ENCODE results near the gene STXBP3. TPM values are rescaled to one million over a fixed set of nuclear protein-coding genes. Genes with fewer than 3 reads are reported as not detected.
"Not testable (repeated sequence)": the region's sequence is repeated elsewhere in the genome, so short reads cannot be mapped to it uniquely, and the experiment has no call there.

STXBP3 gene
- total and polyA plus RNA-seq, 2 donors (not counting 3 experiments of a cell fraction or from before 2014, with no cell fraction given): 9.4 to 44.1 TPM

DNA sequence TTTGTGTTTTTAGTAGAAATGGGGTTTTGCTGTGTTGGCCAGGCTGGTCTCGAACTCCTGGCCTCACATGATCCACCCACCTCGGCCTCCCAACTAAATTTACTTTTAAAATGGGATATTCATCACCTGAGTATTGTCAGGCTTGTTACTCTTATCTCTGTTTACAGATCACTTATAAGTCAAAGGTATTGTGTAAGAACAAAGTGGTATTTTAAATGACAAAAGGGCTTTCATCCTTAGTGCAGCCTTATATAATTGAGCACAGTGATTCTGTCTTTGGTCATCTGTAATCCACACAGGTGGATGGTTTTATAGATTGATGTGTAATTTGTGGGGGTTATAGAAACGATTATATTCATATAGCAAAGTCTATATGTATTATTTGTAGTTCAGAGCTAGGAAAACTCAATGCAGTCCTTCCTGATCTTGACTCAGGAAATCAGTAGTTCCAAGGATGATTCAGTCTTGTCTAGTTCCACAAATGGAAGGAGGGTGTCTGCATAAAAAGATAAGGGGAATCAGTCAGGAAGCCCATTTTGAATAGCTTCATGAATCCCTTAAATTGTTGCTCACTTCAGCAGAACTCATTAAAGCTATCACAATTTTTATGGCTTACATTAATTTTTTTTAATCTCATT, 34.6 kb downstream of the STXBP3 start:
- ChIA-PET POLR2A (no interaction called here), CTCF (interaction anchor here (1.0 to 2.0 kb wide), 3 partner anchors 36 to 117 kb away, joined by 3 to 8 read pairs (median 4); no protein-coding TSS in a partner anchor)
- TF ChIP-seq FOS (IDR thresholded peaks at IDR 0.05; ENCODE audit: borderline replicate concordance, insufficient read depth, low read length) (no peak), POLR2AphosphoS5 (IDR thresholded peaks at IDR 0.05; ENCODE audit: insufficient read depth, low read depth, low read length) (no peak), JUN (IDR thresholded peaks at IDR 0.05; ENCODE audit: borderline replicate concordance, insufficient read depth, insufficient read length, low read depth) (no peak), EZH2 (IDR thresholded peaks at IDR 0.05; ENCODE audit: borderline replicate concordance, low read depth, low read length, severe bottlenecking) (no peak), GATA2 (IDR thresholded peaks at IDR 0.05; ENCODE audit: insufficient read depth, insufficient read length, low read depth, low read length) (no peak), CTCF (IDR thresholded peaks at IDR 0.05; ENCODE audit: extremely low read depth in 1 of 2, insufficient read depth in 1 of 2, low read depth in 1 of 2, low read length in 2 of 2) (no peak), POLR2A (IDR thresholded peaks at IDR 0.05; ENCODE audit: low read depth, low read length) (no peak), MYC (IDR thresholded peaks at IDR 0.05; ENCODE audit: low read depth, low read length) (no peak)
- TF ChIP-seq, protein P1, sequence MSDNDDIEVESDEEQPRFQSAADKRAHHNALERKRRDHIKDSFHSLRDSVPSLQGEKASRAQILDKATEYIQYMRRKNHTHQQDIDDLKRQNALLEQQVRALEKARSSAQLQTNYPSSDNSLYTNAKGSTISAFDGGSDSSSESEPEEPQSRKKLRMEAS (IDR thresholded peaks at IDR 0.05; ENCODE audit: insufficient read depth, insufficient read length): no peak
- peaks cover 13 to 16% of the 10 kb centered on the region in 2 experiments for H3K36me3 ChIP-seq (ENCODE audit: control insufficient read depth in 2 of 2, extremely low read depth in 1 of 2, insufficient read depth in 2 of 2, low read length in 2 of 2)
- DNase-seq (ENCODE audit: low read depth, low spot score) (peak; percentile 16), FAIRE-seq (no peak)
- H3K27me3 ChIP-seq (ENCODE audit: control insufficient read depth in 2 of 2, insufficient read depth in 2 of 2, low read length in 2 of 2): no peaks in the 10 kb centered on the region
- peaks cover 6% of the 10 kb centered on the region for H3K9me3 ChIP-seq (replicated peaks; ENCODE audit: control insufficient read depth, insufficient read depth, low read length)
- H3K9me1 ChIP-seq (replicated peaks; ENCODE audit: control insufficient read depth, extremely low read depth, insufficient read depth, low read length): no peaks in the 10 kb centered on the region
- H3K4me1 ChIP-seq (ENCODE audit: control insufficient read depth, extremely low read depth, insufficient read depth, low read length): peaks cover 6% of the 10 kb centered on the region
- dilution Hi-C loops (cut with MboI; ENCODE audit: extremely low pct_ligation_motif_present, low sequenced_read_pairs) (no loop called here), intact Hi-C loops (cut with micrococcal nuclease) (no loop called here)
- no peak overlapping the region for H3K4me3 ChIP-seq (replicated peaks in 1 of 3; ENCODE audit: insufficient read depth in 1 of 3, low read depth in 1 of 3, low read length in 3 of 3)
- no peaks in the 10 kb centered on the region for H4K20me1 ChIP-seq (replicated peaks; ENCODE audit: control insufficient read depth, extremely low read depth, insufficient read depth, low read length)
- H3K79me2 ChIP-seq (ENCODE audit: control insufficient read depth, insufficient read depth, low read length): no peaks in the 10 kb centered on the region
- H3K9ac ChIP-seq (replicated peaks; ENCODE audit: extremely low read depth, insufficient read depth, low read length): no peak overlapping the region
- H3K27ac ChIP-seq (ENCODE audit: insufficient read depth, low read depth, low read length): no peak overlapping the region
- H2AFZ ChIP-seq (ENCODE audit: low read depth, low read length): no peak overlapping the region
- no peak overlapping the region for H3K4me2 ChIP-seq (ENCODE audit: insufficient read depth, low read length)
- BruUV-seq (replicated peaks): no TSS peak

DNA sequence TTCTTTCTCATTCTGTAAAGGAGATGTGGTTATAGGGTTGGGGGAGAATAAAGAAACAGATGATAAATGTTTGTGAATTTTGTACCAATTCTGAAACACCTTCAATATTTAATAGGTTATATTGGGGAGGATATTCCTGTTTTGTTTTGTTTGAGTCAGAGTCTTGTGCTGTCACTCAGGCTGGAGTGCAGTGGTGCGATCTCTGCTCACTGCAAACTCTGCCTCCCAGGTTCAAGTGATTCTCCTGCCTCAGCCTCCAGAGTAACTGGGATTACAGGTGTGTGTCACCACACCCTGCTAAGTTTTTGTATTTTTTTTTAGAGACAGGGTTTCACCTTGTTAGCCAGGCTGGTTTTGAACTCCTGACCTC, 35.1 kb downstream of the STXBP3 start:
- CTCF ChIA-PET: interaction anchor here (2.0 kb wide), 1 partner anchor 117 kb away, joined by 8 read pairs; no protein-coding TSS in a partner anchor
- H3K9me3 ChIP-seq (replicated peaks; ENCODE audit: control insufficient read depth, insufficient read depth, low read length); H3K4me3 ChIP-seq (replicated peaks in 1 of 3; ENCODE audit: insufficient read depth in 1 of 3, low read depth in 1 of 3, low read length in 3 of 3); H4K20me1 ChIP-seq (replicated peaks; ENCODE audit: control insufficient read depth, extremely low read depth, insufficient read depth, low read length); FAIRE-seq; H3K27me3 ChIP-seq (ENCODE audit: control insufficient read depth in 2 of 2, insufficient read depth in 2 of 2, low read length in 2 of 2); H2AFZ ChIP-seq (ENCODE audit: low read depth, low read length); intact Hi-C loops (cut with micrococcal nuclease); dilution Hi-C loops (cut with MboI; ENCODE audit: extremely low pct_ligation_motif_present, low sequenced_read_pairs); H3K4me2 ChIP-seq (ENCODE audit: insufficient read depth, low read length); H3K4me1 ChIP-seq (ENCODE audit: control insufficient read depth, extremely low read depth, insufficient read depth, low read length); DNase-seq (ENCODE audit: low read depth, low spot score); H3K79me2 ChIP-seq (ENCODE audit: control insufficient read depth, insufficient read depth, low read length); POLR2A ChIA-PET; H3K9me1 ChIP-seq (replicated peaks; ENCODE audit: control insufficient read depth, extremely low read depth, insufficient read depth, low read length); H3K9ac ChIP-seq (replicated peaks; ENCODE audit: extremely low read depth, insufficient read depth, low read length); H3K27ac ChIP-seq (ENCODE audit: insufficient read depth, low read depth, low read length); BruUV-seq (replicated peaks): not testable (repeated sequence)
- H3K36me3 ChIP-seq (ENCODE audit: control insufficient read depth in 2 of 2, extremely low read depth in 1 of 2, insufficient read depth in 2 of 2, low read length in 2 of 2): peaks cover 15 to 21% of the 10 kb centered on the region in 2 experiments
